ENCODE measurements around the gene SIRT6. TPM values are rescaled to one million over a fixed set of nuclear protein-coding genes. Genes with fewer than 3 reads are reported as not detected.
A peak's percentile ranks its signal among the peaks of the same experiment; 100 is the strongest.
"Not testable (repeated sequence)": the region's sequence is repeated elsewhere in the genome, so short reads cannot be mapped to it uniquely, and the experiment has no call there.

SIRT6 gene
- total and polyA plus RNA-seq, 2 donors from 2014 or later: 27.0 to 27.3 TPM

- H3K27me3 ChIP-seq (ENCODE audit: control insufficient read depth, insufficient read depth, low read length): peaks cover 9% of the 10 kb centered on the region
- no peaks in the 10 kb centered on the region for H3K9me3 ChIP-seq (ENCODE audit: control insufficient read depth in 2 of 3, insufficient read depth in 1 of 3, low read length in 3 of 3)
- H3K9ac ChIP-seq (ENCODE audit: low read length in 3 of 3): no peak overlapping the region
- intact Hi-C loops (cut with DNase I): no loop called here
- FAIRE-seq (no peak), DNase-seq (no peak)
- no peaks in the 10 kb centered on the region for H3K36me3 ChIP-seq (ENCODE audit: control insufficient read depth in 2 of 3, insufficient read depth in 3 of 3, low read length in 3 of 3)
- H3K4me3 ChIP-seq (ENCODE audit: low read length in 3 of 3): no peak overlapping the region
- no peak overlapping the region for H3K27ac ChIP-seq (ENCODE audit: low read depth in 2 of 2, low read length in 2 of 2)
- TF ChIP-seq CTCF (IDR thresholded peaks at IDR 0.05; ENCODE audit: borderline replicate concordance, extremely low read depth, insufficient read depth): no peak
- peaks cover 0 to 2% (median 0%) of the 10 kb centered on the region in 3 donors for H3K4me1 ChIP-seq (ENCODE audit: control insufficient read depth in 2 of 3, insufficient read depth in 2 of 3, low read depth in 1 of 3, low read length in 3 of 3)
Observed at GRCh38 chr19:4225885-4226284, 43.5 kb upstream of the SIRT6 start.

- DNase-seq: peak in 1 of 5 donors; percentile 49
- Histone ChIP-seq H3K36me3 (ENCODE audit: control insufficient read depth in 2 of 3, insufficient read depth in 3 of 3, low read length in 3 of 3) (no peaks in the 10 kb centered on the region), H3K9me3 (ENCODE audit: control insufficient read depth in 2 of 3, insufficient read depth in 1 of 3, low read length in 3 of 3) (no peaks in the 10 kb centered on the region), H3K4me3 (ENCODE audit: low read length in 3 of 3) (no peak overlapping the region), H3K27me3 (ENCODE audit: control insufficient read depth, insufficient read depth, low read length) (peaks cover 9% of the 10 kb centered on the region), H3K27ac (ENCODE audit: low read depth in 2 of 2, low read length in 2 of 2) (no peak overlapping the region), H3K4me1 (ENCODE audit: control insufficient read depth in 2 of 3, insufficient read depth in 2 of 3, low read depth in 1 of 3, low read length in 3 of 3) (peaks cover 0 to 2% (median 0%) of the 10 kb centered on the region in 3 donors), H3K9ac (ENCODE audit: low read length in 3 of 3) (no peak overlapping the region)
- no peak for FAIRE-seq
- TF ChIP-seq CTCF (IDR thresholded peaks at IDR 0.05; ENCODE audit: borderline replicate concordance, extremely low read depth, insufficient read depth): no peak
- intact Hi-C loops (cut with DNase I): no loop called here
Observed at GRCh38 chr19:4224470-4224869, 42.1 kb upstream of the SIRT6 start.

DNA sequence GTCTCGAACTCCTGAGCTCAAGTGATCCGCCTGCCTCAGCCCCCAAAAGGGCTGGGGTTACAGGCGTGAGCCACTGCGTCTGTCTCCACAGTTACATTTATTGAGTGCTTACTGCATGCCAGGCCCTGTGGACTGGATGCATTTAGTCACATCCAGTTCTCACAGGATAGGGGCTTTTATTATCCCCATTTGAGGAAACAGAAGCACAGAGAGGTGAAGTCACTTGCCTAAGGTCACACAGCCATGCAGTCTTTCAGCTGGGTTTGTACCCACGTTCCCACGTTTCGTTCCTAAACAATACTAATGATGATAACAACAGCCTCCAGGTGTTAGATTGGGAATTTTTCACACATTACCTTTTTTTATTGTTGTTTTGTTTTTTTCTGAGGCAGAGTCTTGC lies 37.8 kb upstream of the SIRT6 start:
- no peaks in the 10 kb centered on the region for H3K27me3 ChIP-seq (ENCODE audit: control insufficient read depth, insufficient read depth, low read length)
- no peaks in the 10 kb centered on the region for H3K9me3 ChIP-seq (ENCODE audit: control insufficient read depth in 2 of 3, insufficient read depth in 1 of 3, low read length in 3 of 3)
- H3K9ac ChIP-seq (ENCODE audit: low read length in 3 of 3): no peak overlapping the region
- no peak overlapping the region for H3K27ac ChIP-seq (ENCODE audit: low read depth in 2 of 2, low read length in 2 of 2)
- TF ChIP-seq CTCF (IDR thresholded peaks at IDR 0.05; ENCODE audit: borderline replicate concordance, extremely low read depth, insufficient read depth): no peak
- intact Hi-C loops (cut with DNase I): no loop called here
- no peaks in the 10 kb centered on the region for H3K36me3 ChIP-seq (ENCODE audit: control insufficient read depth in 2 of 3, insufficient read depth in 3 of 3, low read length in 3 of 3)
- no peak overlapping the region for H3K4me3 ChIP-seq (ENCODE audit: low read length in 3 of 3)
- FAIRE-seq (no peak), DNase-seq (no peak)
- no peaks in the 10 kb centered on the region for H3K4me1 ChIP-seq (ENCODE audit: control insufficient read depth in 2 of 3, insufficient read depth in 2 of 3, low read depth in 1 of 3, low read length in 3 of 3)

GRCh38 chr19:4218523-4218922 lies 36.2 kb upstream of the SIRT6 start:
- H3K9me3 ChIP-seq (ENCODE audit: control insufficient read depth in 2 of 3, insufficient read depth in 1 of 3, low read length in 3 of 3); FAIRE-seq; H3K4me1 ChIP-seq (ENCODE audit: control insufficient read depth in 2 of 3, insufficient read depth in 2 of 3, low read depth in 1 of 3, low read length in 3 of 3): not testable (repeated sequence)

More at GRCh38 chr19:4218523-4218922, 36.2 kb upstream of the SIRT6 start:
- intact Hi-C loops (cut with DNase I); H3K27ac ChIP-seq (ENCODE audit: low read depth in 2 of 2, low read length in 2 of 2); H3K36me3 ChIP-seq (ENCODE audit: control insufficient read depth in 2 of 3, insufficient read depth in 3 of 3, low read length in 3 of 3); H3K4me3 ChIP-seq (ENCODE audit: low read length in 3 of 3); DNase-seq; H3K27me3 ChIP-seq (ENCODE audit: control insufficient read depth, insufficient read depth, low read length); H3K9ac ChIP-seq (ENCODE audit: low read length in 3 of 3): not testable (repeated sequence)
